Nephron (organoid): ENCODE results near the gene TTLL12.

Experiments
- H3K27ac Mint-ChIP-seq, 3 experiments: 2 replicates each; pipeline ENCODE4 v1.8.0; 2020; ENCODE audit warnings: mixed read lengths in 3 of 3, mild to moderate bottlenecking in 2 of 3, moderate library complexity in 1 of 3
- H3K27me3 Mint-ChIP-seq: 2 replicates; pipeline ENCODE4 v1.8.0; 2021; ENCODE audit warnings: low read depth, mild to moderate bottlenecking, moderate library complexity, mixed read lengths
- H3K36me3 Mint-ChIP-seq: 2 replicates; pipeline ENCODE4 v1.8.0; 2020; ENCODE audit warnings: low read depth, mixed read lengths
- H3K4me1 Mint-ChIP-seq: 2 replicates; pipeline ENCODE4 v1.8.0; 2020; ENCODE audit warnings: mixed read lengths
- H3K4me3 Mint-ChIP-seq, 3 experiments: 2 replicates each; pipeline ENCODE4 v1.8.0; 2020; ENCODE audit warnings: mild to moderate bottlenecking in 3 of 3, mixed read lengths in 3 of 3, moderate library complexity in 2 of 3
- H3K9me3 Mint-ChIP-seq: 2 replicates; pipeline ENCODE4 v1.8.0; 2020; ENCODE audit warnings: mixed read lengths
- TF ChIP-seq, protein P1 (sequence below), 3 experiments: fragments of 200-600 bp; sonication (generic); IDR thresholded peaks; one replicate each; pipeline ENCODE4 v1.5.0; 2021; ENCODE audit warnings: antibody characterized with exemption in 3 of 3; ENCODE audit not compliant: unreplicated experiment in 3 of 3

The TTLL12 gene

DNA sequence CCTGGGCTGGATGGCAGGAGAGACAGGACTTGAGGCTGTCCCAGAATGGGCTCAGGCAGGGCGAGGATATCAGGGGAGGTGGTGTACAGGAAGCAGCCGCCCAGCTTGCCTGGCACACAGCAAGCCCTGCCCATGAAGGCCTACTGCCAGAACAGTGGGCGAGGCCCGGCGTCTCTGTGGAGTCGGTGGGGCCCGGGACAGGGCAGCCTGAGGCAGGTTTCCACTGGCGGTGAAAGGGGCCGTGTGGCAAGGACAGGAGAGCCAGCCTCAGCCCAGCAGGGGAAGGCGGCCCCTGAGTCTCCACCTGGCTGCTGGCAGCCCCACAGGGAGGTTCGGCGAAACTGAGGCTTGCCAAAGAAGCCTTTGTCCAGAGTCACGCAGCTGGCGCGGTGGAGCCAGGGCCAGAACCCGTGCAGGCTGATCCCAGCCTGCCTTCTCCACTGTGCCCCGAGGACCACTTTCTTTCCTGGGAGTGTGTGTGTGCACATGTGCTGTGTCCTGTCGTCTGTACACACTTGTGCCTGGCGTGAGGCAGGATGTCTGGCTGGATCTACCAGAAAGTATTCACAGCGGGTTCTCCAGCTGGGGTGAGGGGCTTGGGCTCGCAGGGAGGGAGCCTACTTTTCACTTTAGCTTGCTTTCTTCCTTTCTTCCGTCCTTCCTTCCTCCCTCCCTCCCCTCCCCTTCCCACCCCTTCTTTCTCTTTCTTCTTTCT is 34.4 kb downstream of the TTLL12 start:
- H3K27ac Mint-ChIP-seq = peak overlapping the region; percentile 26 to 75 (median 30)
- peak overlapping the region; percentile 72 to 76 (median 74) for H3K4me3 Mint-ChIP-seq
- peaks cover 4% of the 10 kb centered on the region for H3K27me3 Mint-ChIP-seq
- TF ChIP-seq, protein P1, sequence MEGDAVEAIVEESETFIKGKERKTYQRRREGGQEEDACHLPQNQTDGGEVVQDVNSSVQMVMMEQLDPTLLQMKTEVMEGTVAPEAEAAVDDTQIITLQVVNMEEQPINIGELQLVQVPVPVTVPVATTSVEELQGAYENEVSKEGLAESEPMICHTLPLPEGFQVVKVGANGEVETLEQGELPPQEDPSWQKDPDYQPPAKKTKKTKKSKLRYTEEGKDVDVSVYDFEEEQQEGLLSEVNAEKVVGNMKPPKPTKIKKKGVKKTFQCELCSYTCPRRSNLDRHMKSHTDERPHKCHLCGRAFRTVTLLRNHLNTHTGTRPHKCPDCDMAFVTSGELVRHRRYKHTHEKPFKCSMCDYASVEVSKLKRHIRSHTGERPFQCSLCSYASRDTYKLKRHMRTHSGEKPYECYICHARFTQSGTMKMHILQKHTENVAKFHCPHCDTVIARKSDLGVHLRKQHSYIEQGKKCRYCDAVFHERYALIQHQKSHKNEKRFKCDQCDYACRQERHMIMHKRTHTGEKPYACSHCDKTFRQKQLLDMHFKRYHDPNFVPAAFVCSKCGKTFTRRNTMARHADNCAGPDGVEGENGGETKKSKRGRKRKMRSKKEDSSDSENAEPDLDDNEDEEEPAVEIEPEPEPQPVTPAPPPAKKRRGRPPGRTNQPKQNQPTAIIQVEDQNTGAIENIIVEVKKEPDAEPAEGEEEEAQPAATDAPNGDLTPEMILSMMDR (IDR thresholded peaks at IDR 0.05; ENCODE audit: unreplicated experiment in 3 of 3) = no peak
- H3K9me3 Mint-ChIP-seq = no peaks in the 10 kb centered on the region
- H3K36me3 Mint-ChIP-seq = no peaks in the 10 kb centered on the region
- H3K4me1 Mint-ChIP-seq = peaks cover 11% of the 10 kb centered on the region

DNA sequence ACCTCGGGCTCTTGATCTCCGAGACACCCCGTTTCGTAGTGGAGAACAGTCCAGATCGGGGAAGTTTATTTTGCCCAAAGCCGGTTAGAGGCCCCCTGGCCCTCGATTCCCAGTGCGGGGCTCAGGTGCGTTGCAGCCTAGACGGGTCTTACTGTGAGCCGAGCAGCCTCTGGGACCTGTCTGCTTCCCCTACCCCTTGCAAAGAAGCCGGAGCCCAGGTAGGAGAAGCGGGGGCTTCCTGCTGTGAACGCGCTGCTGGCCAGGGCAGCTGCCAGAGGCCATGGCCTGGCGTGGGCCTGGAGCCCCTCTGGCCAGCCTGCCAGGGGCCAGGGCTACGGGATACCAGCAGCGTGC is 35.0 kb downstream of the TTLL12 start:
- Mint-ChIP-seq H3K4me1 (peaks cover 11% of the 10 kb centered on the region), H3K36me3 (no peaks in the 10 kb centered on the region), H3K4me3 (peak overlapping the region; percentile 61 to 74 (median 69)), H3K27me3 (peaks cover 4% of the 10 kb centered on the region), H3K9me3 (no peaks in the 10 kb centered on the region), H3K27ac (no peak overlapping the region)
- TF ChIP-seq, protein P1 (IDR thresholded peaks at IDR 0.05; ENCODE audit: unreplicated experiment in 3 of 3) = no peak

DNA sequence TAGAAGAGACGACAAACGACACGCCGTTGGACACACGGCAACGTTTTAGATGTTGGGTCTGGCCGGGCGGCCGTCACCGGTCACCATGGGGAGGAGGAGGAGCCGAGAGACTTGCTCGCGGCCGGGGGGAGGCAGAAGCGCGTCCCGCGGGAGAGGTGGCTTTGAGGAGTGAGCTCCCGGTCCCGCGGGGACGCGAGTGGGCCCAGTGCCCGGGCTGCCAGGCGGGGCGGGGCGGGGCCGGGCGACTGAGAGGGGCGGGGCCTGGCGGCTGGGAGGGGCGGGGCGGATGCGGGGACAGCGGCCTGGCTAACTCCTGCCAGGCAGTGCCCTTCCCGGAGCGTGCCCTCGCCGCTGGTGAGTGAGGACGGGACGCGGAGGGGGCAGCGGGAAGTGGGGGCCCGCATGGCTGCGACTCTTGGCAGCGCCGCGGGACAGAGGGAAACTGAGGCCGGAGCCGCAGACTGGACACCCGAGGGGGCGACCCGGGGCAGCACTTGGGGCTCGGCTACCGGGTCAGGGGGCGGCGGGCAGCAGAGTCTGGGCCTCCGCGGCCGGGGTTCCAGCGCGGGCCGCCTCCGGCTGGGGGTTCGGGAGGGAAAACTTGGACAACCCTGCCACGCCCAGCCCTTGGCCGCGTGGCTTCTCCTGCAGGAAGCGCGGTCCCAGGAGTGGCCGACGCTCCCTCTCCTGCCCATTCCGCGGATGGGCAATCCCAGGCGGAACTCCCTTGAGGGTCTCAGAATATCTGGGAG is 35.5 kb downstream of the TTLL12 start, which contains the start of gene TSPO:
TSPO (plus strand) TSS at position 309 of the 752 bp plus-strand sequence. CDS start 7,680 bp downstream, outside the sequence.
- H3K4me3 Mint-ChIP-seq = peak within 1 kb of the TSS; percentile 81 to 86 (median 86)
- peaks cover 4% of the 10 kb centered on the region for H3K27me3 Mint-ChIP-seq
- H3K4me1 Mint-ChIP-seq = peaks cover 11% of the 10 kb centered on the region
- peak within 1 kb of the TSS in 2 of 3 experiments; percentile 52 to 59 for H3K27ac Mint-ChIP-seq
- H3K36me3 Mint-ChIP-seq = no peaks in the 10 kb centered on the region
- no peaks in the 10 kb centered on the region for H3K9me3 Mint-ChIP-seq
- TF ChIP-seq, protein P1 (IDR thresholded peaks at IDR 0.05; ENCODE audit: unreplicated experiment in 3 of 3) = no peak

DNA sequence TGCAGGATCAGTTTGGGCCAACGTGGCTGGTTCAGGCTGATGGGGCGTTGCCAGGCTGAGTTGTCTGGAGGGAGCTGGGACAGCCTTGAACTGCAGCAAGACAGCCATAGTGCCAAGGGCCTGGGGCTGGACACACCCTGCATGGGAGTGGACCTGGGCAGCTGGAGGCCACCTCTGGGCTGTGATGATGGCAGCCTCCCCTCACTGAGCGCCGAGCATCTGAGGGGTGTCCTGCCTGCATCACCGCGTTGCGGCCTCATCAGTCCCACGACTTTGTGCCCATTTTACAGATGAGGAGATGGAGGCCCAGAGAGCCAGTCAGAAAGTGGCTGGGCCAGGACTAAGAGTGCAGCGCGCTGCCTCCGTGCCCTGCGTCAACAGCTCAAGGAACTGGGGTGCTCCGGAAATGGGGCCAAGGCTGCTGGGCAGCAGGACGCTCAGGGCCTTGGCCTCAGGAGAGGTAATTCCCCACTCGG is 36.2 kb downstream of the TTLL12 start:
- TF ChIP-seq, protein P1 (IDR thresholded peaks at IDR 0.05; ENCODE audit: unreplicated experiment in 3 of 3) = no peak
- H3K9me3 Mint-ChIP-seq = no peaks in the 10 kb centered on the region
- H3K36me3 Mint-ChIP-seq = no peaks in the 10 kb centered on the region
- peaks cover 4% of the 10 kb centered on the region for H3K27me3 Mint-ChIP-seq
- peak overlapping the region; percentile 81 to 86 (median 86) for H3K4me3 Mint-ChIP-seq
- peak overlapping the region in 2 of 3 experiments; percentile 52 to 59 for H3K27ac Mint-ChIP-seq
- peaks cover 11% of the 10 kb centered on the region for H3K4me1 Mint-ChIP-seq

DNA sequence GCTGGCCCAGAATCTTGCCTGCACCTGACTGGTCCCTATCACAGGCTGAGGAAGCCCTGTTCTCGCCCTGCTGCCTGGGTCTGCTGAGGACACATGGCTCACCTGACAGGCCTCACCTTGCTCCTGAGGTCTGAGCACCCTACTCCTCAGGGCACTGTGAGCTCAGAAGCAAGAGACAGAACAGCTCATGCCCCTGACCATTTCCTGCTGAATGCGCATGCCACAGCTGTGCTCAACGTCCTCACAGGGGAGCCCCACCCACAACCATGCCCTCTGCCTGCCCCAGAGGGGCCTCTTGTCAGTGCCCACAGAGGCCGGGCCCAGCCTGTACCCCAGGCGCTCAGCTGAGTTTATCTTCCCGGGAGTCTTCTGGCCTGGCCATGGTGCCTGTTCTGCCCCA is 38.4 kb downstream of the TTLL12 start:
- Mint-ChIP-seq H3K27me3 (peaks cover 4% of the 10 kb centered on the region), H3K4me1 (peaks cover 11% of the 10 kb centered on the region), H3K4me3 (peak overlapping the region in 1 of 3 experiments; percentile 8), H3K27ac (no peak overlapping the region), H3K36me3 (no peaks in the 10 kb centered on the region), H3K9me3 (no peaks in the 10 kb centered on the region)
- TF ChIP-seq, protein P1 (IDR thresholded peaks at IDR 0.05; ENCODE audit: unreplicated experiment in 3 of 3) = no peak
